ENCODE measurements around the gene FXN. TPM values are rescaled to one million over a fixed set of nuclear protein-coding genes. Genes with fewer than 3 reads are reported as not detected.
"Not testable (repeated sequence)": the region's sequence is repeated elsewhere in the genome, so short reads cannot be mapped to it uniquely, and the experiment has no call there.

FXN gene
- total RNA-seq, 1 donor from 2014 or later: 23.2 TPM

- no peak overlapping the region for H3K4me3 Mint-ChIP-seq
- Histone ChIP-seq H3K79me2 (ENCODE audit: low read depth) (no peaks in the 10 kb centered on the region), H3K27ac (no peak overlapping the region), H4K20me1 (ENCODE audit: low read depth) (no peaks in the 10 kb centered on the region), H3K4me2 (no peak overlapping the region), H3K9ac (no peak overlapping the region), H3K9me3 (ENCODE audit: low read depth) (no peaks in the 10 kb centered on the region), H3K4me3 (no peak overlapping the region), H3K4me1 (peaks cover under 1% of the 10 kb centered on the region), H3K36me3 (no peaks in the 10 kb centered on the region), H2AFZ (replicated peaks) (no peak overlapping the region), H3K27me3 (no peaks in the 10 kb centered on the region), H3F3A (ENCODE audit: low read depth) (no peaks in the 10 kb centered on the region)
- H3K36me3 Mint-ChIP-seq: no peaks in the 10 kb centered on the region
- H3K27ac Mint-ChIP-seq: no peak overlapping the region
- DNase-seq (ENCODE audit: low spot score): no peak
- TF ChIP-seq, protein P1, sequence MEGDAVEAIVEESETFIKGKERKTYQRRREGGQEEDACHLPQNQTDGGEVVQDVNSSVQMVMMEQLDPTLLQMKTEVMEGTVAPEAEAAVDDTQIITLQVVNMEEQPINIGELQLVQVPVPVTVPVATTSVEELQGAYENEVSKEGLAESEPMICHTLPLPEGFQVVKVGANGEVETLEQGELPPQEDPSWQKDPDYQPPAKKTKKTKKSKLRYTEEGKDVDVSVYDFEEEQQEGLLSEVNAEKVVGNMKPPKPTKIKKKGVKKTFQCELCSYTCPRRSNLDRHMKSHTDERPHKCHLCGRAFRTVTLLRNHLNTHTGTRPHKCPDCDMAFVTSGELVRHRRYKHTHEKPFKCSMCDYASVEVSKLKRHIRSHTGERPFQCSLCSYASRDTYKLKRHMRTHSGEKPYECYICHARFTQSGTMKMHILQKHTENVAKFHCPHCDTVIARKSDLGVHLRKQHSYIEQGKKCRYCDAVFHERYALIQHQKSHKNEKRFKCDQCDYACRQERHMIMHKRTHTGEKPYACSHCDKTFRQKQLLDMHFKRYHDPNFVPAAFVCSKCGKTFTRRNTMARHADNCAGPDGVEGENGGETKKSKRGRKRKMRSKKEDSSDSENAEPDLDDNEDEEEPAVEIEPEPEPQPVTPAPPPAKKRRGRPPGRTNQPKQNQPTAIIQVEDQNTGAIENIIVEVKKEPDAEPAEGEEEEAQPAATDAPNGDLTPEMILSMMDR (IDR thresholded peaks at IDR 0.05): no peak
- TF ChIP-seq EZH2 (IDR thresholded peaks at IDR 0.05) (no peak), EZH2phosphoT487 (IDR thresholded peaks at IDR 0.05) (no peak)
- no peaks in the 10 kb centered on the region for H3K9me3 Mint-ChIP-seq
- peaks cover 14% of the 10 kb centered on the region for H3K4me1 Mint-ChIP-seq
- H3K27me3 Mint-ChIP-seq (ENCODE audit: insufficient read depth, low read depth): peaks cover 6% of the 10 kb centered on the region
Observed at GRCh38 chr9:69097923-69098593, 62.5 kb downstream of the FXN start.

DNA sequence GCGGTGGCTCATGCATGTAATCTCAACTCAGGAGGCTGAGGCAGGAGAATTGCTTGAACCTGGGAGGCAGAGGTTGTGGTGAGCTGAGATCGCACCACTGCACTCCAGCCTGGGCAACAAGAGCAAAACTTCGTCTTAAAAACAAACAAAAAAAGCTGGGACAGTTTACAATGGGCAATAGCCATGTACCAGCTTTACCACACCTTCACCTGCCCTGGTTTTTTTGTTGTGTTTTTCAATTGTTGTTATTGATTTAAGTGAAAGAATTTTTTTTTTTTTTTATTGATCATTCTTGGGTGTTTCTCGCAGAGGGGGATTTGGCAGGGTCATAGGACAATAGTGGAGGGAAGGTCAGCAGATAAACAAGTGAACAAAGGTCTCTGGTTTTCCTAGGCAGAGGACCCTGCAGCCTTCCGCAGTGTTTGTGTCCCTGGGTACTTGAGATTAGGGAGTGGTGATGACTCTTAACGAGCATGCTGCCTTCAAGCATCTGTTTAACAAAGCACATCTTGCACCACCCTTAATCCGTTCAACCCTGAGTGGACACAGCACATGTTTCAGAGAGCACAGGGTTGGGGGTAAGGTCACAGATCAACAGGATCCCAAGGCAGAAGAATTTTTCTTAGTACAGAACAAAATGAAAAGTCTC, 67.9 kb downstream of the FXN start:
- H2AFZ ChIP-seq (replicated peaks); H3K36me3 ChIP-seq; H3K4me1 ChIP-seq; H4K20me1 ChIP-seq (ENCODE audit: low read depth); H3K36me3 Mint-ChIP-seq; H3K9ac ChIP-seq; H3K27me3 ChIP-seq; H3K9me3 ChIP-seq (ENCODE audit: low read depth); H3K27ac Mint-ChIP-seq; H3K79me2 ChIP-seq (ENCODE audit: low read depth); H3K27me3 Mint-ChIP-seq (ENCODE audit: insufficient read depth, low read depth); H3K9me3 Mint-ChIP-seq; H3K27ac ChIP-seq; H3K4me2 ChIP-seq; DNase-seq (ENCODE audit: low spot score); H3K4me3 ChIP-seq; H3F3A ChIP-seq (ENCODE audit: low read depth); H3K4me3 Mint-ChIP-seq: not testable (repeated sequence)
- peaks cover 16% of the 10 kb centered on the region for H3K4me1 Mint-ChIP-seq

DNA sequence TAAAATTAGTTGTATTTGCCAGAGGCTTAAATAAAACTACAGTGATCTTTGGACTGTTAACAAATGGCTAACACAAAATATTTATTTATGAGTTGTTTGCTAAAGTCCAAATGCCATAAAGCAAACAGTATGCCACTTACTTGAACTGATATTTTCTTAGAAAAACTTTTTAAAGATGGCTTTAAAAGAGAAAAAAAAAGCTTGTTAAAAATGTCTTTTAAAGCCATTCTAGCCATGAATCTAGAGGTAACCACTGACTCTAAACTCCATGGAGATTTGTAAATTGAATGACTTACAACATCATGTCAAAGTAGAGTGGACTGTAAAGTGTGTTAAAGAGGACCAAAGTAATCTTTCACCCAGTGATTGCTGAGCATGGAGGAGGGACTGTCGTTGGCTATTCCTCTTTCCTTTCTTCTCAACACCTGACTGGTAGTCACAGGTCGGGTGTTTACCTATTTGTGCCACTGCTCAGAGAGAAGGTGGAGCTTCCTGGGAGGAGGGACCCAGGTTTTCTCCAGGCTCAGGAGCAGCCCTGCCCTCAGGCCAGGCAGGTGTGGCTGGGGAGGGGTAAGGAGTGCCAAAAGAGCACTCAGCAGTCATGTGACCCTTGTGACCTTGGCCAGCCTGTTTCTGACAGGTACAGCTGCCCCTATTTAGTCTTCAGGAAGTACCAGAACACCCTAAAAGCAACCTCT, 69.4 kb downstream of the FXN start:
- H3K4me1 Mint-ChIP-seq: peaks cover 5% of the 10 kb centered on the region
- Histone ChIP-seq H3F3A (ENCODE audit: low read depth) (no peaks in the 10 kb centered on the region), H2AFZ (replicated peaks) (no peak overlapping the region), H3K27me3 (no peaks in the 10 kb centered on the region), H3K9me3 (ENCODE audit: low read depth) (no peaks in the 10 kb centered on the region), H3K36me3 (no peaks in the 10 kb centered on the region), H3K4me2 (no peak overlapping the region), H3K4me3 (no peak overlapping the region), H3K9ac (no peak overlapping the region), H3K79me2 (ENCODE audit: low read depth) (no peaks in the 10 kb centered on the region), H3K27ac (no peak overlapping the region), H3K4me1 (peaks cover 4% of the 10 kb centered on the region), H4K20me1 (ENCODE audit: low read depth) (no peaks in the 10 kb centered on the region)
- no peak overlapping the region for H3K27ac Mint-ChIP-seq
- H3K4me3 Mint-ChIP-seq: no peak overlapping the region
- TF ChIP-seq EZH2 (IDR thresholded peaks at IDR 0.05) (no peak), EZH2phosphoT487 (IDR thresholded peaks at IDR 0.05) (no peak)
- TF ChIP-seq, protein P1 (IDR thresholded peaks at IDR 0.05): no peak
- no peaks in the 10 kb centered on the region for H3K9me3 Mint-ChIP-seq
- H3K36me3 Mint-ChIP-seq: no peaks in the 10 kb centered on the region
- peaks cover 2% of the 10 kb centered on the region for H3K27me3 Mint-ChIP-seq (ENCODE audit: insufficient read depth, low read depth)
- no peak for DNase-seq (ENCODE audit: low spot score)

DNA sequence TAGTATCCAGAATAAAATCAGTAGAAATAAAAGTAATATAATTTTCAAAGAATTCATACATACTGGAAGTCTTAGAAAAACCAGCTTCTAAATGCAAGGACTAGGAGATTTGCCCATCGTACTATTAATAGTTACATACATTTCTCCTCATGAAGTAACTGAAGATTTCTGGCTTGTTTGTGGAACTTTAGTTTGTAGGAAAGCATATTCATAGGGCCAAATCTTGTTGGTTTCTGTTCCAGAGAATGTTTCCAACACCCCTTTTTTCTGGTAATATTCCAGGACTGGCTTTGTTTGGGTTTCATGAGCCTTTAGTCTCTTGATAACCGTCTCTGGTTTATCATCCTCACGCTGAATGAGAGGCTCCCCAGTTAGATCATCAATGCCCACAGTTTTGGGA, 72.2 kb downstream of the FXN start:
- no peak overlapping the region for H3K27ac ChIP-seq
- no peaks in the 10 kb centered on the region for H4K20me1 ChIP-seq (ENCODE audit: low read depth)
- H3K27me3 ChIP-seq: no peaks in the 10 kb centered on the region
- TF ChIP-seq EZH2 (IDR thresholded peaks at IDR 0.05): no peak
- no peak for TF ChIP-seq EZH2phosphoT487 (IDR thresholded peaks at IDR 0.05)
- TF ChIP-seq, protein P1 (IDR thresholded peaks at IDR 0.05): no peak
- H3K4me2 ChIP-seq: no peak overlapping the region
- no peaks in the 10 kb centered on the region for H3K9me3 ChIP-seq (ENCODE audit: low read depth)
- no peaks in the 10 kb centered on the region for H3F3A ChIP-seq (ENCODE audit: low read depth)
- no peak overlapping the region for H3K9ac ChIP-seq
- no peak overlapping the region for H3K4me3 Mint-ChIP-seq
- no peaks in the 10 kb centered on the region for H3K36me3 ChIP-seq
- H3K79me2 ChIP-seq (ENCODE audit: low read depth): no peaks in the 10 kb centered on the region
- H3K4me3 ChIP-seq: no peak overlapping the region
- H3K4me1 ChIP-seq: peaks cover 4% of the 10 kb centered on the region
- DNase-seq (ENCODE audit: low spot score): no peak
- H3K9me3 Mint-ChIP-seq: no peaks in the 10 kb centered on the region
- H3K4me1 Mint-ChIP-seq: peaks cover 2% of the 10 kb centered on the region
- no peak overlapping the region for H3K27ac Mint-ChIP-seq
- H3K27me3 Mint-ChIP-seq (ENCODE audit: insufficient read depth, low read depth): peaks cover 8% of the 10 kb centered on the region
- no peak overlapping the region for H2AFZ ChIP-seq (replicated peaks)
- H3K36me3 Mint-ChIP-seq: no peaks in the 10 kb centered on the region

DNA sequence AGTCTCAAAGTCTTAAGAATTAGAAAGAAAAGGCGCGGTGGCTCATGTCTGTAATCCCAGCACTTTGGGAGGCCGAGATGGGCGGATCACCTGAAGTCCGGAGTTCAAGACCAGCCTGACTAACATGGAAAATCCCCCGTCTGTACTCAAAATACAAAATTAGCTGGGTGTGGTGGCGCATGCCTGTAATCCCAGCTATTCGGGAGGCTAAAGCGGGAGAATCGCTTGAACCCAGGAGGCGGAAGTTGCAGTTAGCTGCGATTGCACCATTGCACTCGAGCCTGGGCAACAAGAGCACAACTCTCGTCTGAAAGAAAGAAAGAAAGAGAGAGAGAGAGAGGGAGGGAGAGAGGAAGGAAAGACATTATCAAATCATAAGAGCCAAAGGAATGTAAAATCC, 73.2 kb downstream of the FXN start:
- H3K79me2 ChIP-seq (ENCODE audit: low read depth); H2AFZ ChIP-seq (replicated peaks); H3K27ac ChIP-seq; H3K27me3 ChIP-seq; H3F3A ChIP-seq (ENCODE audit: low read depth); H4K20me1 ChIP-seq (ENCODE audit: low read depth); H3K36me3 Mint-ChIP-seq; H3K9ac ChIP-seq; H3K4me3 Mint-ChIP-seq; H3K9me3 Mint-ChIP-seq; H3K4me2 ChIP-seq; H3K9me3 ChIP-seq (ENCODE audit: low read depth); H3K4me3 ChIP-seq; H3K4me1 Mint-ChIP-seq; H3K27ac Mint-ChIP-seq; DNase-seq (ENCODE audit: low spot score); H3K4me1 ChIP-seq; H3K27me3 Mint-ChIP-seq (ENCODE audit: insufficient read depth, low read depth); H3K36me3 ChIP-seq: not testable (repeated sequence)

Data from neural progenitor cell (in vitro differentiated cells).